SU-DHL-6 (cell line): ENCODE results near the gene SDC3.

Experiments
- EZH2phosphoT487 ChIP-seq: fragments of 200-600 bp; sonication (generic), shearing (Covaris generic); conservative IDR thresholded peaks from 2 replicates; pipeline ENCODE4 v1.6.1; 2018; ENCODE audit warnings: mild to moderate bottlenecking, antibody characterized with exemption, low read length, moderate library complexity, mixed read lengths
- TF ChIP-seq, protein P1 (sequence below): fragments of 200-600 bp; sonication (generic); IDR thresholded peaks from one replicate; pipeline ENCODE4 v1.5.1; 2017; ENCODE audit warnings: antibody characterized with exemption, mild to moderate bottlenecking, low read length, moderate library complexity; ENCODE audit not compliant: insufficient read depth, poor library complexity, severe bottlenecking

DNA sequence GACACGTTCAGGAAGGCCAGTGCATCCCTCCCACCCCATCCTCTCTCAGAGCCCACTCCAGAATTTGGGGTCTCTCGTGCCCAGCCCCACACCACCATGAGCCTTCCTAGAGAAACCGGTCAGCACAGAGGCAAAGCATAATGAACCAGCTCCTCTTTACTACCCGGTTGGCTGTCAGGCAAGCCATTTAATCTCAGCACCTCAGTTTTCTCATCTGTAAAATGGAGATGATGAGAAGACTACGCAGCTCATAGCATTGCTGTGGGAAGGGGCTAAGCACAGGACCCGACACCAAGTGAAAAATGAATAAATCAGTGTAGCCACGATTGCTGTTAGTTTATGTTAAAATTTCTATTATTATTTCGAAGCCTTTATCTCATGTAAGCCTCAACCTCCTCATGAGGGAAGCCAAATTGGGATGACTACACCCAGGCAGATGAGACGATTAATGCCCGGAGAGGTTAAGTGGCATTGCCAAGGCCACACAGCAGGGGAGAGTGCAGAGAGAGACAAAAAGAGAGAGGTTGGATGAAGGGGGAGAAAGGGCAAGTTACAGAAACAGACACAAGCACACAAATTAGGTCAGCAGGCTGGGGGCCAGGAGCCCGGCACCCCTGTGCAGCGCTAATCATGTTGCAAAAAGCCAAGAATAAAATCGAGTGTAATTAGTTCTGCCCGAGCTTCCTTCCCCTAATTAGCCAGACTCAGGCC lies 25.7 kb downstream of the SDC3 start:
- TF ChIP-seq, protein P1, sequence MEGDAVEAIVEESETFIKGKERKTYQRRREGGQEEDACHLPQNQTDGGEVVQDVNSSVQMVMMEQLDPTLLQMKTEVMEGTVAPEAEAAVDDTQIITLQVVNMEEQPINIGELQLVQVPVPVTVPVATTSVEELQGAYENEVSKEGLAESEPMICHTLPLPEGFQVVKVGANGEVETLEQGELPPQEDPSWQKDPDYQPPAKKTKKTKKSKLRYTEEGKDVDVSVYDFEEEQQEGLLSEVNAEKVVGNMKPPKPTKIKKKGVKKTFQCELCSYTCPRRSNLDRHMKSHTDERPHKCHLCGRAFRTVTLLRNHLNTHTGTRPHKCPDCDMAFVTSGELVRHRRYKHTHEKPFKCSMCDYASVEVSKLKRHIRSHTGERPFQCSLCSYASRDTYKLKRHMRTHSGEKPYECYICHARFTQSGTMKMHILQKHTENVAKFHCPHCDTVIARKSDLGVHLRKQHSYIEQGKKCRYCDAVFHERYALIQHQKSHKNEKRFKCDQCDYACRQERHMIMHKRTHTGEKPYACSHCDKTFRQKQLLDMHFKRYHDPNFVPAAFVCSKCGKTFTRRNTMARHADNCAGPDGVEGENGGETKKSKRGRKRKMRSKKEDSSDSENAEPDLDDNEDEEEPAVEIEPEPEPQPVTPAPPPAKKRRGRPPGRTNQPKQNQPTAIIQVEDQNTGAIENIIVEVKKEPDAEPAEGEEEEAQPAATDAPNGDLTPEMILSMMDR, result no peak
- no peak for TF ChIP-seq EZH2phosphoT487
